Measurements from ENCODE around the gene COL1A1.
A peak's percentile ranks its signal among the peaks of the same experiment; 100 is the strongest.

DNA sequence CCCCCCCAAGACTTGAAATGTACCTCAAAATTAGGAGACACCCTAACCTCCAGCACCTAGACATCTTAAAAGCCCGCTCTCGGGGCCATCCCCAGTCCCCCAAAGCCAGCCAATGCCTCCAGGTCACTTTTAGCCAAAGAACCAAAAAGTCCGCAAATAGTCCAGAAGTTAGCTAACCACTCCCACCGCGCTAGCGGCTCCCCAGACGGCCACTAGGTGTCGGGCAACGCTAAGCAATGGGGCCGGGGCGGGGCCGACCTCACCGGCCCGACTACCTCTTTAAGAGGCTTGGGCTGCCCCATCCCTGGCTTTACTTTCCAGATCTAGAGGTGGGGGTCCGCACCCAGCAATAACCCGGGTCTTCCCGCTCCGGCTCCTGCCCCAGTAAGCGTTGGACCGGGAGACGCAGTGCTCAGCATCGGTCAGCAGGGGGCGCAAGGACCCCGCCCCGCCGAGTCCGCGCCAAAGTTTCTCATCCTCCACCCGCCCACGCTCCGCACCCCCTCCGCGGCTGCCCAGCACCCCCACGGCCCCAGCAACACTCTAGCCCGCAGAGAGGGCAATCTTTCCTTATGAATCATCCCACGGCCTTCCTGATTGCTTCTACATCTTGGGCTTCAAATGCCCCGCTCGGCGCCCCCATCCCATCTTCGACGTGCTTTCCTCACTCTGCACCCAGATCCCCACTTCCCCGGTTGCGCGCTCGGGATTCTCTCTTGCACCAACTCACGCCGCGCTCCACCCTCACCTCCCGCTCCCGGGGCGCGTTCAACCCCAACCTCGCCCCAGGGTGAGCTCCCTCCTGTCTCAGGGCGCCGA lies 765 bp downstream of the COL1A1 start:
- TF ChIP-seq, protein P1, sequence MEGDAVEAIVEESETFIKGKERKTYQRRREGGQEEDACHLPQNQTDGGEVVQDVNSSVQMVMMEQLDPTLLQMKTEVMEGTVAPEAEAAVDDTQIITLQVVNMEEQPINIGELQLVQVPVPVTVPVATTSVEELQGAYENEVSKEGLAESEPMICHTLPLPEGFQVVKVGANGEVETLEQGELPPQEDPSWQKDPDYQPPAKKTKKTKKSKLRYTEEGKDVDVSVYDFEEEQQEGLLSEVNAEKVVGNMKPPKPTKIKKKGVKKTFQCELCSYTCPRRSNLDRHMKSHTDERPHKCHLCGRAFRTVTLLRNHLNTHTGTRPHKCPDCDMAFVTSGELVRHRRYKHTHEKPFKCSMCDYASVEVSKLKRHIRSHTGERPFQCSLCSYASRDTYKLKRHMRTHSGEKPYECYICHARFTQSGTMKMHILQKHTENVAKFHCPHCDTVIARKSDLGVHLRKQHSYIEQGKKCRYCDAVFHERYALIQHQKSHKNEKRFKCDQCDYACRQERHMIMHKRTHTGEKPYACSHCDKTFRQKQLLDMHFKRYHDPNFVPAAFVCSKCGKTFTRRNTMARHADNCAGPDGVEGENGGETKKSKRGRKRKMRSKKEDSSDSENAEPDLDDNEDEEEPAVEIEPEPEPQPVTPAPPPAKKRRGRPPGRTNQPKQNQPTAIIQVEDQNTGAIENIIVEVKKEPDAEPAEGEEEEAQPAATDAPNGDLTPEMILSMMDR (IDR thresholded peaks at IDR 0.05): peak; percentile 99 to 100 (median 100)
- TF ChIP-seq POLR2A (IDR thresholded peaks at IDR 0.05): no peak
- peak; percentile 2 to 37 (median 19) for TF ChIP-seq POLR2AphosphoS5 (IDR thresholded peaks at IDR 0.05)
